GM23338 (cell line): ENCODE measurements around the gene MAP2K6. TPM values are rescaled to one million over a fixed set of nuclear protein-coding genes. Genes with fewer than 3 reads are reported as not detected.

Source experiments
- ATAC-seq: fragments of 200-7000 bp; cut with Tn5 transposase; 3 replicates; pipeline ENCODE4 v1.9.1; 2020
- DNase-seq: peaks from one replicate; pipeline ENCODE4 v3.0.0-alpha.2; 2015; ENCODE audit warnings: low spot score
- H2AFZ ChIP-seq: fragments of 200-600 bp; sonication (generic); 2 replicates; pipeline ENCODE4 v1.8.0; 2016; ENCODE audit warnings: antibody characterized with exemption, mild to moderate bottlenecking, moderate library complexity
- H3F3A ChIP-seq: fragments of 200-600 bp; sonication (generic); replicated peaks from 2 replicates; pipeline ENCODE4 v1.8.0; 2017; ENCODE audit warnings: antibody characterized with exemption, mixed run types, low read depth
- H3K27ac ChIP-seq: fragments of 200-600 bp; sonication (generic); 2 replicates; pipeline ENCODE4 v1.6.1; 2016; ENCODE audit warnings: low read depth
- H3K27me3 ChIP-seq: fragments of 200-600 bp; sonication (generic); 2 replicates; pipeline ENCODE4 v1.8.0; 2016; ENCODE audit warnings: mild to moderate bottlenecking, mixed run types, moderate library complexity; ENCODE audit not compliant: insufficient read depth
- H3K36me3 ChIP-seq: fragments of 200-600 bp; sonication (generic); 2 replicates; pipeline ENCODE4 v1.8.0; 2016; ENCODE audit warnings: mild to moderate bottlenecking; ENCODE audit not compliant: insufficient read depth
- H3K4me1 ChIP-seq: fragments of 200-600 bp; sonication (generic); 2 replicates; pipeline ENCODE4 v1.8.0; 2016; ENCODE audit warnings: mild to moderate bottlenecking, moderate library complexity; ENCODE audit not compliant: insufficient read depth
- H3K4me2 ChIP-seq: fragments of 200-600 bp; sonication (generic); 2 replicates; pipeline ENCODE4 v1.7.1; 2017; ENCODE audit warnings: mixed run types
- H3K4me3 ChIP-seq: fragments of 200-600 bp; sonication (generic); 2 replicates; pipeline ENCODE4 v1.6.1; 2016; ENCODE audit warnings: mixed run types
- H3K79me2 ChIP-seq: fragments of 200-600 bp; sonication (generic); replicated peaks from 2 replicates; pipeline ENCODE4 v1.8.0; 2017; ENCODE audit warnings: mild to moderate bottlenecking; ENCODE audit not compliant: insufficient read depth
- H3K9me2 ChIP-seq: fragments of 200-600 bp; sonication (generic); 2 replicates; pipeline ENCODE4 v1.8.0; 2017; ENCODE audit not compliant: insufficient read depth
- H4K20me1 ChIP-seq: fragments of 200-600 bp; sonication (generic); replicated peaks from 2 replicates; pipeline ENCODE4 v1.8.0; 2017; ENCODE audit warnings: mild to moderate bottlenecking; ENCODE audit not compliant: insufficient read depth
- H3K27ac Mint-ChIP-seq: 2 replicates; pipeline ENCODE4 v1.8.0; 2020; ENCODE audit warnings: inconsistent platforms, mild to moderate bottlenecking, moderate library complexity, mixed read lengths
- H3K27me3 Mint-ChIP-seq: 3 replicates; pipeline ENCODE4 v1.8.0; 2022; ENCODE audit warnings: low read depth, mild to moderate bottlenecking, moderate library complexity, mixed read lengths, inconsistent platforms; ENCODE audit not compliant: insufficient read depth, poor library complexity
- H3K36me3 Mint-ChIP-seq: 3 replicates; pipeline ENCODE4 v1.8.0; 2021; ENCODE audit warnings: low read depth, mild to moderate bottlenecking, inconsistent platforms, moderate library complexity, mixed read lengths
- H3K4me1 Mint-ChIP-seq: 3 replicates; pipeline ENCODE4 v1.8.0; 2020; ENCODE audit warnings: mild to moderate bottlenecking, inconsistent platforms, mixed read lengths
- H3K4me3 Mint-ChIP-seq: 3 replicates; pipeline ENCODE4 v1.8.0; 2021; ENCODE audit warnings: moderate library complexity, mild to moderate bottlenecking, inconsistent platforms, mixed read lengths
- H3K9me3 Mint-ChIP-seq: 3 replicates; pipeline ENCODE4 v1.8.0; 2020; ENCODE audit warnings: moderate library complexity, mild to moderate bottlenecking, inconsistent platforms, mixed read lengths
- CREB1 ChIP-seq: fragments of 250-450 bp; sonication (Bioruptor Pico); IDR thresholded peaks from 2 replicates; pipeline ENCODE4 v1.5.0; 2020; ENCODE audit warnings: low read depth, mild to moderate bottlenecking, moderate library complexity
- EZH2 ChIP-seq: fragments of 200-600 bp; sonication (generic); IDR thresholded peaks from one replicate; pipeline ENCODE4 v1.8.0; 2017; ENCODE audit warnings: antibody characterized with exemption, mild to moderate bottlenecking, low read depth; ENCODE audit not compliant: unreplicated experiment
- EZH2phosphoT487 ChIP-seq: fragments of 200-600 bp; sonication (generic); IDR thresholded peaks from one replicate; pipeline ENCODE4 v1.8.1; 2018; ENCODE audit warnings: antibody characterized with exemption; ENCODE audit not compliant: unreplicated experiment
- JUNB ChIP-seq: IDR thresholded peaks from one replicate; pipeline ENCODE4 v1.6.1; 2016; ENCODE audit warnings: antibody characterized with exemption; ENCODE audit not compliant: unreplicated experiment
- NANOG ChIP-seq: IDR thresholded peaks from 2 replicates; pipeline ENCODE4 v1.6.1; 2016; ENCODE audit warnings: antibody characterized with exemption, borderline replicate concordance
- POLR2AphosphoS5 ChIP-seq: IDR thresholded peaks from 2 replicates; pipeline ENCODE4 v1.6.1; 2016; ENCODE audit warnings: antibody characterized with exemption, low read depth
- STAT1 ChIP-seq: IDR thresholded peaks from one replicate; pipeline ENCODE4 v1.6.1; 2016; ENCODE audit warnings: antibody characterized with exemption; ENCODE audit not compliant: unreplicated experiment
- ZNF114 ChIP-seq: fragments of 250-450 bp; sonication (Bioruptor Pico); IDR thresholded peaks from 2 replicates; pipeline ENCODE4 v1.5.0; 2020; ENCODE audit warnings: mild to moderate bottlenecking, moderate library complexity
- ZNF331 ChIP-seq: fragments of 250-450 bp; sonication (Bioruptor Pico); IDR thresholded peaks from 2 replicates; pipeline ENCODE4 v1.5.0; 2020; ENCODE audit warnings: low read depth, mild to moderate bottlenecking, moderate library complexity
- polyA plus RNA-seq: library from polyadenylated mRNA; unstranded; fragments of >200 nt; fragmentation: Nextera tagmentation; extraction: Ambion mirVana; gene quantifications from 2 replicates; pipeline ENCODE4 v1.2.1, GENCODE V29; 2016
- total RNA-seq: library from RNA; depleted of rRNA; stranded (reverse); fragments of >200 nt; shearing (Covaris generic); gene quantifications from 2 replicates; pipeline ENCODE4 v1.2.3, GENCODE V29; 2014
- TF ChIP-seq, protein P1 (sequence below), 2 experiments: fragments of 200-600 bp in 1 of 2; sonication (generic) in 1 of 2; conservative IDR thresholded peaks; 2 replicates each; pipeline versions ENCODE4 v1.5.1 to v1.6.1; 2016 to 2017; ENCODE audit warnings: antibody characterized with exemption in 2 of 2, low read depth in 2 of 2, mild to moderate bottlenecking in 2 of 2, moderate library complexity in 1 of 2
- TF ChIP-seq, protein P2 (sequence below): IDR thresholded peaks from one replicate; pipeline ENCODE4 v1.6.1; 2018; ENCODE audit warnings: antibody characterized with exemption; ENCODE audit not compliant: unreplicated experiment
- TF ChIP-seq, protein P3 (sequence below): IDR thresholded peaks from 2 replicates; pipeline ENCODE4 v1.6.1; 2016; ENCODE audit warnings: antibody characterized with exemption
- TF ChIP-seq, protein P4 (sequence below): fragments of 250-450 bp; sonication (Bioruptor Pico); IDR thresholded peaks from 2 replicates; pipeline ENCODE4 v1.5.0; 2020; ENCODE audit warnings: mild to moderate bottlenecking, moderate library complexity

MAP2K6 gene
- total and polyA plus RNA-seq, 2 experiments from 2014 or later, result 26.3 to 31.1 TPM

DNA sequence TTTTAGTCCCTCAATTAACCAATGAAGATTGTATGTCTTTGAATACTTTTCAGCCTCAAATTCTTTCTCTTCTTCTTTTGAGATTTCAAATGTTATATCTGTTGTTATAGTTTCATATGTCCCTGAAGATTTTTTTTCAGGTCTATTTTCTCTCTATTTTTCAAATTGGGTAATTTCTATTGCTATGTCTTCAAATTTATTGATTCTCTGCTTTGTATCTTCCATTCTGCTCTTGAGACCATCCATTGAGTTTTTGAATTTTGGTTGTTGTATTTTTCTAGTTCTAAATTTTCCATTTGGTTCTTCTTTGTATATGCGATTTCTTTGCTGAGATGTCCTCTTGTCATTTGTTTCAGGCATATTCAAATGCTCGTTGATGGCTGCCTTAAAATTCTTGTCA lies 26.7 kb downstream of the MAP2K6 start (continued):
- no peak for TF ChIP-seq NANOG
- TF ChIP-seq, protein P1, sequence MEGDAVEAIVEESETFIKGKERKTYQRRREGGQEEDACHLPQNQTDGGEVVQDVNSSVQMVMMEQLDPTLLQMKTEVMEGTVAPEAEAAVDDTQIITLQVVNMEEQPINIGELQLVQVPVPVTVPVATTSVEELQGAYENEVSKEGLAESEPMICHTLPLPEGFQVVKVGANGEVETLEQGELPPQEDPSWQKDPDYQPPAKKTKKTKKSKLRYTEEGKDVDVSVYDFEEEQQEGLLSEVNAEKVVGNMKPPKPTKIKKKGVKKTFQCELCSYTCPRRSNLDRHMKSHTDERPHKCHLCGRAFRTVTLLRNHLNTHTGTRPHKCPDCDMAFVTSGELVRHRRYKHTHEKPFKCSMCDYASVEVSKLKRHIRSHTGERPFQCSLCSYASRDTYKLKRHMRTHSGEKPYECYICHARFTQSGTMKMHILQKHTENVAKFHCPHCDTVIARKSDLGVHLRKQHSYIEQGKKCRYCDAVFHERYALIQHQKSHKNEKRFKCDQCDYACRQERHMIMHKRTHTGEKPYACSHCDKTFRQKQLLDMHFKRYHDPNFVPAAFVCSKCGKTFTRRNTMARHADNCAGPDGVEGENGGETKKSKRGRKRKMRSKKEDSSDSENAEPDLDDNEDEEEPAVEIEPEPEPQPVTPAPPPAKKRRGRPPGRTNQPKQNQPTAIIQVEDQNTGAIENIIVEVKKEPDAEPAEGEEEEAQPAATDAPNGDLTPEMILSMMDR (conservative IDR thresholded peaks at IDR 0.05; ENCODE audit: low read depth in 2 of 2), result no peak
- TF ChIP-seq STAT1, result no peak
- TF ChIP-seq EZH2, result no peak
- no peak for TF ChIP-seq EZH2phosphoT487
- TF ChIP-seq ZNF331, result no peak
- TF ChIP-seq, protein P2, sequence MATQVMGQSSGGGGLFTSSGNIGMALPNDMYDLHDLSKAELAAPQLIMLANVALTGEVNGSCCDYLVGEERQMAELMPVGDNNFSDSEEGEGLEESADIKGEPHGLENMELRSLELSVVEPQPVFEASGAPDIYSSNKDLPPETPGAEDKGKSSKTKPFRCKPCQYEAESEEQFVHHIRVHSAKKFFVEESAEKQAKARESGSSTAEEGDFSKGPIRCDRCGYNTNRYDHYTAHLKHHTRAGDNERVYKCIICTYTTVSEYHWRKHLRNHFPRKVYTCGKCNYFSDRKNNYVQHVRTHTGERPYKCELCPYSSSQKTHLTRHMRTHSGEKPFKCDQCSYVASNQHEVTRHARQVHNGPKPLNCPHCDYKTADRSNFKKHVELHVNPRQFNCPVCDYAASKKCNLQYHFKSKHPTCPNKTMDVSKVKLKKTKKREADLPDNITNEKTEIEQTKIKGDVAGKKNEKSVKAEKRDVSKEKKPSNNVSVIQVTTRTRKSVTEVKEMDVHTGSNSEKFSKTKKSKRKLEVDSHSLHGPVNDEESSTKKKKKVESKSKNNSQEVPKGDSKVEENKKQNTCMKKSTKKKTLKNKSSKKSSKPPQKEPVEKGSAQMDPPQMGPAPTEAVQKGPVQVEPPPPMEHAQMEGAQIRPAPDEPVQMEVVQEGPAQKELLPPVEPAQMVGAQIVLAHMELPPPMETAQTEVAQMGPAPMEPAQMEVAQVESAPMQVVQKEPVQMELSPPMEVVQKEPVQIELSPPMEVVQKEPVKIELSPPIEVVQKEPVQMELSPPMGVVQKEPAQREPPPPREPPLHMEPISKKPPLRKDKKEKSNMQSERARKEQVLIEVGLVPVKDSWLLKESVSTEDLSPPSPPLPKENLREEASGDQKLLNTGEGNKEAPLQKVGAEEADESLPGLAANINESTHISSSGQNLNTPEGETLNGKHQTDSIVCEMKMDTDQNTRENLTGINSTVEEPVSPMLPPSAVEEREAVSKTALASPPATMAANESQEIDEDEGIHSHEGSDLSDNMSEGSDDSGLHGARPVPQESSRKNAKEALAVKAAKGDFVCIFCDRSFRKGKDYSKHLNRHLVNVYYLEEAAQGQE, result no peak
- no peak for TF ChIP-seq JUNB

DNA sequence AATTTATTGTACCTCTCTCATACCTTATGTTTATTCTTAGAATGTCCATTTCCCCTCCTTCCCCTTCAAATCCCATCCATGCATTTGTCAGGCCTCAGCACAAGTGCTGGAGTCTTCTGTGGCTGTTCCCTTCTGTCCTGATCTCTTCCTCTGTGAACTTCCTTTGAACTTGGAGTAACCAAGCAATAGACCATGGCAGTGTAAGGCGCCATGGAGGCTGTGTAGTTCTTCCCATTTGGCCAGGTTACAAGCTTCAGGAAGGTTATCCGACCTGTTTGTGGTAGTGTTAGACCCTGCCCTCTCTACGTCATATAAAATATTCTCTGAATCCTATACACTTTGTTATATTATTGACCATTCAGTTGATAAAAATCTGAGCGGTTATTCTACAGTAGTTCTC lies 28.6 kb downstream of the MAP2K6 start:
- no peak overlapping the region for H3K4me3 Mint-ChIP-seq
- peaks cover 7% of the 10 kb centered on the region for H3F3A ChIP-seq
- no peak for DNase-seq
- TF ChIP-seq STAT1 (no peak), CREB1 (no peak), JUNB (no peak), ZNF114 (CRISPR knock-in tag) (no peak), EZH2phosphoT487 (no peak), NANOG (no peak), POLR2AphosphoS5 (no peak), ZNF331 (no peak), EZH2 (no peak)
- TF ChIP-seq, protein P3, sequence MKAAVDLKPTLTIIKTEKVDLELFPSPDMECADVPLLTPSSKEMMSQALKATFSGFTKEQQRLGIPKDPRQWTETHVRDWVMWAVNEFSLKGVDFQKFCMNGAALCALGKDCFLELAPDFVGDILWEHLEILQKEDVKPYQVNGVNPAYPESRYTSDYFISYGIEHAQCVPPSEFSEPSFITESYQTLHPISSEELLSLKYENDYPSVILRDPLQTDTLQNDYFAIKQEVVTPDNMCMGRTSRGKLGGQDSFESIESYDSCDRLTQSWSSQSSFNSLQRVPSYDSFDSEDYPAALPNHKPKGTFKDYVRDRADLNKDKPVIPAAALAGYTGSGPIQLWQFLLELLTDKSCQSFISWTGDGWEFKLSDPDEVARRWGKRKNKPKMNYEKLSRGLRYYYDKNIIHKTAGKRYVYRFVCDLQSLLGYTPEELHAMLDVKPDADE, result no peak
- TF ChIP-seq, protein P4, sequence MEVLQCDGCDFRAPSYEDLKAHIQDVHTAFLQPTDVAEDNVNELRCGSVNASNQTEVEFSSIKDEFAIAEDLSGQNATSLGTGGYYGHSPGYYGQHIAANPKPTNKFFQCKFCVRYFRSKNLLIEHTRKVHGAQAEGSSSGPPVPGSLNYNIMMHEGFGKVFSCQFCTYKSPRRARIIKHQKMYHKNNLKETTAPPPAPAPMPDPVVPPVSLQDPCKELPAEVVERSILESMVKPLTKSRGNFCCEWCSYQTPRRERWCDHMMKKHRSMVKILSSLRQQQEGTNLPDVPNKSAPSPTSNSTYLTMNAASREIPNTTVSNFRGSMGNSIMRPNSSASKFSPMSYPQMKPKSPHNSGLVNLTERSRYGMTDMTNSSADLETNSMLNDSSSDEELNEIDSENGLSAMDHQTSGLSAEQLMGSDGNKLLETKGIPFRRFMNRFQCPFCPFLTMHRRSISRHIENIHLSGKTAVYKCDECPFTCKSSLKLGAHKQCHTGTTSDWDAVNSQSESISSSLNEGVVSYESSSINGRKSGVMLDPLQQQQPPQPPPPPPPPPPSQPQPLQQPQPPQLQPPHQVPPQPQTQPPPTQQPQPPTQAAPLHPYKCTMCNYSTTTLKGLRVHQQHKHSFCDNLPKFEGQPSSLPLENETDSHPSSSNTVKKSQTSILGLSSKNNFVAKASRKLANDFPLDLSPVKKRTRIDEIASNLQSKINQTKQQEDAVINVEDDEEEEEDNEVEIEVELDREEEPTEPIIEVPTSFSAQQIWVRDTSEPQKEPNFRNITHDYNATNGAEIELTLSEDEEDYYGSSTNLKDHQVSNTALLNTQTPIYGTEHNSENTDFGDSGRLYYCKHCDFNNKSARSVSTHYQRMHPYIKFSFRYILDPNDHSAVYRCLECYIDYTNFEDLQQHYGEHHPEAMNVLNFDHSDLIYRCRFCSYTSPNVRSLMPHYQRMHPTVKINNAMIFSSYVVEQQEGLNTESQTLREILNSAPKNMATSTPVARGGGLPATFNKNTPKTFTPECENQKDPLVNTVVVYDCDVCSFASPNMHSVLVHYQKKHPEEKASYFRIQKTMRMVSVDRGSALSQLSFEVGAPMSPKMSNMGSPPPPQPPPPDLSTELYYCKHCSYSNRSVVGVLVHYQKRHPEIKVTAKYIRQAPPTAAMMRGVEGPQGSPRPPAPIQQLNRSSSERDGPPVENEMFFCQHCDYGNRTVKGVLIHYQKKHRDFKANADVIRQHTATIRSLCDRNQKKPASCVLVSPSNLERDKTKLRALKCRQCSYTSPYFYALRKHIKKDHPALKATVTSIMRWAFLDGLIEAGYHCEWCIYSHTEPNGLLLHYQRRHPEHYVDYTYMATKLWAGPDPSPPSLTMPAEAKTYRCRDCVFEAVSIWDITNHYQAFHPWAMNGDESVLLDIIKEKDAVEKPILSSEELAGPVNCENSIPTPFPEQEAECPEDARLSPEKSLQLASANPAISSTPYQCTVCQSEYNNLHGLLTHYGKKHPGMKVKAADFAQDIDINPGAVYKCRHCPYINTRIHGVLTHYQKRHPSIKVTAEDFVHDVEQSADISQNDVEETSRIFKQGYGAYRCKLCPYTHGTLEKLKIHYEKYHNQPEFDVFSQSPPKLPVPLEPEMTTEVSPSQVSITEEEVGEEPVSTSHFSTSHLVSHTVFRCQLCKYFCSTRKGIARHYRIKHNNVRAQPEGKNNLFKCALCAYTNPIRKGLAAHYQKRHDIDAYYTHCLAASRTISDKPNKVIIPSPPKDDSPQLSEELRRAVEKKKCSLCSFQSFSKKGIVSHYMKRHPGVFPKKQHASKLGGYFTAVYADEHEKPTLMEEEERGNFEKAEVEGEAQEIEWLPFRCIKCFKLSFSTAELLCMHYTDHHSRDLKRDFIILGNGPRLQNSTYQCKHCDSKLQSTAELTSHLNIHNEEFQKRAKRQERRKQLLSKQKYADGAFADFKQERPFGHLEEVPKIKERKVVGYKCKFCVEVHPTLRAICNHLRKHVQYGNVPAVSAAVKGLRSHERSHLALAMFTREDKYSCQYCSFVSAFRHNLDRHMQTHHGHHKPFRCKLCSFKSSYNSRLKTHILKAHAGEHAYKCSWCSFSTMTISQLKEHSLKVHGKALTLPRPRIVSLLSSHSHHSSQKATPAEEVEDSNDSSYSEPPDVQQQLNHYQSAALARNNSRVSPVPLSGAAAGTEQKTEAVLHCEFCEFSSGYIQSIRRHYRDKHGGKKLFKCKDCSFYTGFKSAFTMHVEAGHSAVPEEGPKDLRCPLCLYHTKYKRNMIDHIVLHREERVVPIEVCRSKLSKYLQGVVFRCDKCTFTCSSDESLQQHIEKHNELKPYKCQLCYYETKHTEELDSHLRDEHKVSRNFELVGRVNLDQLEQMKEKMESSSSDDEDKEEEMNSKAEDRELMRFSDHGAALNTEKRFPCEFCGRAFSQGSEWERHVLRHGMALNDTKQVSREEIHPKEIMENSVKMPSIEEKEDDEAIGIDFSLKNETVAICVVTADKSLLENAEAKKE (CRISPR knock-in tag), result no peak

More for the DNA sequence above, 28.6 kb downstream of the MAP2K6 start:
- Mint-ChIP-seq H3K36me3 (peaks cover 10% of the 10 kb centered on the region; the same call in 1 of the 3 replicates), H3K4me1 (peaks cover 30% of the 10 kb centered on the region), H3K27ac (no peak overlapping the region), H3K9me3 (no peaks in the 10 kb centered on the region; the same call in 2 of the 3 replicates), H3K27me3 (peaks cover 4% of the 10 kb centered on the region)
- H3K4me1 ChIP-seq, result peaks cover 50% of the 10 kb centered on the region
- no peak overlapping the region for H3K27ac ChIP-seq
- H3K27me3 ChIP-seq, result no peaks in the 10 kb centered on the region
- ATAC-seq, result no peak
- H3K4me3 ChIP-seq, result no peak overlapping the region
- no peaks in the 10 kb centered on the region for H4K20me1 ChIP-seq
- no peaks in the 10 kb centered on the region for H3K36me3 ChIP-seq
- H3K79me2 ChIP-seq, result peaks cover 86% of the 10 kb centered on the region
- H3K4me2 ChIP-seq, result no peak overlapping the region
- H2AFZ ChIP-seq, result no peak overlapping the region
- H3K9me2 ChIP-seq, result peaks cover 5% of the 10 kb centered on the region; the same call in 1 of the 2 replicates
